NT2/D1 (cell line): ENCODE results near the gene RABL3.

Source experiments
- DNase-seq: peaks from one replicate; pipeline ENCODE4 v3.0.0-alpha.2; 2011; ENCODE audit warnings: low read depth, low spot score
- H3K27me3 ChIP-seq: 2 replicates; pipeline ENCODE4 v1.6.0; 2011; ENCODE audit warnings: mild to moderate bottlenecking; ENCODE audit not compliant: insufficient read length, insufficient read depth
- H3K36me3 ChIP-seq: 2 replicates; pipeline ENCODE4 v1.6.1; 2011; ENCODE audit warnings: mild to moderate bottlenecking, low read length, mixed read lengths; ENCODE audit not compliant: insufficient read depth, insufficient read length
- H3K4me1 ChIP-seq: 2 replicates; pipeline ENCODE4 v1.5.1; 2011; ENCODE audit not compliant: insufficient read depth, insufficient read length
- H3K4me3 ChIP-seq: 2 replicates; pipeline ENCODE4 v1.5.1; 2011; ENCODE audit warnings: low read depth; ENCODE audit not compliant: insufficient read length
- H3K9ac ChIP-seq: 2 replicates; pipeline ENCODE4 v1.6.0; 2011; ENCODE audit warnings: low read depth; ENCODE audit not compliant: insufficient read length
- H3K9me3 ChIP-seq: 2 replicates; pipeline ENCODE4 v1.5.1; 2011; ENCODE audit warnings: mild to moderate bottlenecking, low read length; ENCODE audit not compliant: insufficient read depth
- SUZ12 ChIP-seq: IDR thresholded peaks from 2 replicates; pipeline ENCODE4 v1.6.1; 2011; ENCODE audit not compliant: insufficient read length, insufficient read depth; ENCODE audit errors: extremely low read depth
- YY1 ChIP-seq: IDR thresholded peaks from 2 replicates; pipeline ENCODE4 v1.6.1; 2011; ENCODE audit not compliant: insufficient read length, insufficient read depth
- ZNF274 ChIP-seq: IDR thresholded peaks from 2 replicates; pipeline ENCODE4 v1.6.1; 2011; ENCODE audit warnings: mild to moderate bottlenecking, low read depth, low read length

RABL3 gene

GRCh38 chr3:120772081-120772480, 29.8 kb upstream of the RABL3 start:
- Histone ChIP-seq H3K9ac (no peak overlapping the region), H3K9me3 (no peaks in the 10 kb centered on the region), H3K36me3 (peaks cover 57% of the 10 kb centered on the region), H3K4me1 (no peaks in the 10 kb centered on the region), H3K4me3 (no peak overlapping the region), H3K27me3 (no peaks in the 10 kb centered on the region)
- TF ChIP-seq SUZ12, result no peak
- TF ChIP-seq ZNF274, result no peak
- TF ChIP-seq YY1, result no peak
- DNase-seq, result no peak

GRCh38 chr3:120770891-120771290, 28.6 kb upstream of the RABL3 start:
- H3K9ac ChIP-seq, result no peak overlapping the region

DNA sequence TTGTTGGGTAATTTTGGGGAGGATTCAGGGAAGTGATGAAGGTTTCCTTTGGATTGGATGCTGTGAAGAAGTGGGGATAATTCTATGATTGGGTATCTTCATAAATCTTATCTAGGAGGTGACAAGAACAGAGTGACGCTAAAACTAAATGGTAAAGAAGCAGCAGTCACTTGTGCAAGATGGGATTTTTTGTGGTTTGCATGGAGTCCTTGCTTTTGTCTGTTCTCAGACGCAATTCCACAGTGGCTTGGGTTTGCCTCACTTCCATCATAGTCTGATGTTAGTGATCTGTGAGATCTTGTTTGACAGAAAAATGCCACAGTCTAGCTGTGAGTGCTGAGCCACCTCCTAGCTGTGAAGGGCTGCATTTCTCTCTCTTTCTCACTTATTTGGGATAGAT, 27.1 kb upstream of the RABL3 start:
- Histone ChIP-seq H3K4me3 (no peak overlapping the region), H3K9ac (no peak overlapping the region)

More at GRCh38 chr3:120770891-120771290, 28.6 kb upstream of the RABL3 start:
- Histone ChIP-seq H3K4me1 (no peaks in the 10 kb centered on the region), H3K4me3 (no peak overlapping the region), H3K27me3 (no peaks in the 10 kb centered on the region), H3K36me3 (peaks cover 45% of the 10 kb centered on the region), H3K9me3 (no peaks in the 10 kb centered on the region)
- TF ChIP-seq YY1, result no peak
- no peak for TF ChIP-seq SUZ12
- TF ChIP-seq ZNF274, result no peak
- no peak for DNase-seq

DNA sequence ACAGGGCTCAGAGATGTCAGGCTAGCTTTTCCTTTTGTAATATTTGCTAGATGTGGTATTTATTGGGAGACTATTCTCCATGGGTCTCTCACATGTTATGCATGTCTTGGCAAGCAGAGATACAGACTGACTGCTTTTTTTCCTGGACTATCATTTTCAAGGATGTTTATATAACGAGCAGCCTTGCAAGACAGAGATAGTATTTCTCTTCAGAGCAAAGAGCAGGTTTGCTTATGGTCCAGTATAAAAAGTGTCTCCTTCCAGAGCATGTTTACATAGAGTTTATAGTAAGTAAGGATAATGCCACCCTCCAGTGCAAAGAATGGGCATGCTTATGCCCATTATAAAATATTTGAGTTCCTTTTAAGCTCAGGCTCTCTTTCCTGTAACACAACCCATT, 24.8 kb upstream of the RABL3 start:
- Histone ChIP-seq H3K9me3 (no peaks in the 10 kb centered on the region), H3K27me3 (no peaks in the 10 kb centered on the region), H3K4me3 (no peak overlapping the region), H3K9ac (no peak overlapping the region), H3K36me3 (peaks cover 16% of the 10 kb centered on the region), H3K4me1 (no peaks in the 10 kb centered on the region)
- no peak for DNase-seq
- TF ChIP-seq SUZ12 (no peak), YY1 (no peak), ZNF274 (no peak)

More for the DNA sequence above, 27.1 kb upstream of the RABL3 start:
- Histone ChIP-seq H3K9me3 (no peaks in the 10 kb centered on the region), H3K36me3 (peaks cover 32% of the 10 kb centered on the region), H3K27me3 (no peaks in the 10 kb centered on the region), H3K4me1 (no peaks in the 10 kb centered on the region)
- DNase-seq, result no peak
- no peak for TF ChIP-seq YY1
- TF ChIP-seq SUZ12, result no peak
- TF ChIP-seq ZNF274, result no peak

DNA sequence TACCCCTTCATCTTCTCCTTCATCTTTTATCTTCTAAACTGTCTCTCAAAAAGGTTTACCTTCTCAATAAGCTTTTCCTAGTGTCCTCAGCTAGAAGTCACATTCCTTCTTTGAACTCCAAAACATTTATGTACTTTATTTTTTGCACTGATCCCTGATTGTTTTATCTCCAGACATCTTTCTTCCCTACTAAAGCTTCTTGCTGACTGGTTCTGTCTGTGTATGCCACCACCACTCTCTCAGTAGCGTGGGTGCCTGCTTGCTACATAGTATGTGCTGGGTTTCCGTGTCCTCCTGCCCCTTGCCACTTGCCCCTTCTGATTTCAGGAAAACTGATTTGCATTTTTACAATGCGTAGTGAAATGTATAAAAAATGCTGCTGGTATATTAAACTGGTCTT, 24.3 kb upstream of the RABL3 start:
- H3K9ac ChIP-seq, result no peak overlapping the region
- no peaks in the 10 kb centered on the region for H3K9me3 ChIP-seq
- no peaks in the 10 kb centered on the region for H3K27me3 ChIP-seq
- no peak for DNase-seq
- no peaks in the 10 kb centered on the region for H3K4me1 ChIP-seq
- no peak overlapping the region for H3K4me3 ChIP-seq
- peaks cover 11% of the 10 kb centered on the region for H3K36me3 ChIP-seq
- TF ChIP-seq YY1 (no peak), SUZ12 (no peak), ZNF274 (no peak)

DNA sequence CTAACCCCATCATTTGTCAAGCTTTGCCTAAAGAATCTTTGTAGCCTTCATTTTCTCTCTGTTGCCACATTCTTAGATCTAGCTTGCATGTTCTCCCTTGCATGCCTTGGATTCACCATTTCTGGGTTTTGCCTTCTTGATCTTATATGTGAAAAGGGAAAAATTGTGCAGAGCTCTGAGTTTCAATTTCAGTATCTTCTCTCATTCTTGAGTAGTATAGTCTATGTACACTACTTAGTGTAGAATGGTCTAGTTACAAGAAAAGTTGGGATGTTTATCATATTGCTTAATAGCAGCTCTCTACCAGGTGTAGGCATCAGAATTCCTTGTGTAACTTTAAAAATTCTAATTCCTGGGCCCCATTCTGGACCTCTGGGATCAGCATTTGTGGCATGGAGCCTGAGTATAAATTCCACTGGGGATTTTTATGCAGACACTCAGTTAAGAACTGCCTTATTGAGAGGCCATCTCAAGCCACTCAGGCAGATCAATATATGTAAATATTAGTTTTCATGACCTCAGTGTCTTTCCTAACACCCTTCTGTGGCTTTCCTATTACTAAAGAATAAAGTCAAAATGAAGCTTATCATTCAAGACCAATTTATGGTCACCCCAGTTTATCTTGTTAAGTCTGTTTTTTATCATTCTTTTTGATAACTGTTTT, 23.6 kb upstream of the RABL3 start:
- no peaks in the 10 kb centered on the region for H3K27me3 ChIP-seq

DNA sequence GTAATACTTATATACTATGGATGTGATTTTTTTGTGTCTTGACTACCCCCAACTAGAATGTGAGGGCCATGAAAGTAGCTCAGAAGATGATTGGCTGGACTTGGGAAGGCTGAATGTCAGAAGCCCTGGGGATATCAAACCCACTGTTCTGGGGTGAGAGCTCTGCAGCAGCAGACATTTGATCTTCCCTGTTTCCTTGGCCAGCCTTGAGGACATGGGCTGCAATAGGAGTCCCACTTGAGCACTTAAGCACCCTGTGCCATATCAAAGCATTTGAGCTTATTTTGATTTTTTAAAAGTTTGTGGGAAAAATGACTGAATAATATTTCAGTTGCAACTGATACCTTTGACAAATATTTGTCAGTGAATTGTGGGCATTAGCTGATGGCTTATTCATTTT, 21.9 kb upstream of the RABL3 start:
- no peak for TF ChIP-seq SUZ12
- TF ChIP-seq ZNF274, result no peak
- TF ChIP-seq YY1, result no peak
- H3K27me3 ChIP-seq, result no peaks in the 10 kb centered on the region
- H3K4me1 ChIP-seq, result no peaks in the 10 kb centered on the region
- no peak overlapping the region for H3K4me3 ChIP-seq
- H3K9me3 ChIP-seq, result no peaks in the 10 kb centered on the region
- H3K36me3 ChIP-seq, result no peaks in the 10 kb centered on the region
- H3K9ac ChIP-seq, result no peak overlapping the region
- DNase-seq, result no peak

More for the DNA sequence above, 23.6 kb upstream of the RABL3 start:
- Histone ChIP-seq H3K9me3 (no peaks in the 10 kb centered on the region), H3K36me3 (peaks cover 4% of the 10 kb centered on the region), H3K4me1 (no peaks in the 10 kb centered on the region), H3K4me3 (no peak overlapping the region), H3K9ac (no peak overlapping the region)
- TF ChIP-seq SUZ12, result no peak
- no peak for TF ChIP-seq YY1
- no peak for TF ChIP-seq ZNF274
- no peak for DNase-seq
